ENCODE results near the gene TMEM202. TPM values are rescaled to one million over a fixed set of nuclear protein-coding genes. Genes with fewer than 3 reads are reported as not detected.
"Not testable (repeated sequence)": the region's sequence is repeated elsewhere in the genome, so short reads cannot be mapped to it uniquely, and the experiment has no call there.

Gene TMEM202
- total RNA-seq, 1 donor from 2014 or later, result not detected

DNA sequence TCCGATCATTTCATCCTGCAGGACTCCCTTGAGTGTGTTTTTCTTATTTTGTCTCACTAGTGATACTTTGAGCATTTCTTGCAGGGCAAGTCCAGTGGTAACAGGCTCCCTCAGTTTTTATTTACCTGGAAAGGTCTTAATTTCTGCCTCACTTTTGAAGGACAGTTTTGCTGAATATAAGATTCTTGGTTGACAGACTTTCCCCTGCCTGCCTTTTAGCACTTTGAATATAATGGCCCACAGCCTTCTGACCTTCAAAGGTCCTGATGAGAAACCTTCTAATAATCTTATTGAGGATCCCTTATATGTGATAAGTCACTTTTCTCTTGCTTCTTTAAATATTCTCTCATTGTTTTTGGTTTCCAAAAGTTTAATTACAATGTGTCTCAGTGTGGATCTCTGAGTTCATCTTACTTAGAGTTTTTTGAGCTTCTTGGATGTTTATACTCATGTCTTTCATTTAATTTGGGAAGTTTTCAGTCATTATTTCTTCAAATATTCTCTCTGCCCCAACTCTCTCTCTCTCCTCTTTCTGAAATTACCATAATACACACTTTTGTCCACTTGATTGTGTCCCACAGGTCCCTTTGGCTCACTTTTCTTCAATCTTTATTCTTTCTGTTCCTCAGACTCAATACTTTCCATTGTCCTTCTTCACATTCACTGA, 39.7 kb downstream of the TMEM202 start:
- DNase-seq (ENCODE audit: low read depth), result no peak
- H3K4me3 ChIP-seq (ENCODE audit: low read depth, low read length), result no peak overlapping the region
- no peaks in the 10 kb centered on the region for H3K36me3 ChIP-seq (ENCODE audit: control insufficient read depth, insufficient read depth, low read length)
- H3K27me3 ChIP-seq (ENCODE audit: control insufficient read depth, insufficient read depth, low read length), result no peaks in the 10 kb centered on the region
- no peak for FAIRE-seq
- no peak for TF ChIP-seq CTCF (IDR thresholded peaks at IDR 0.05; ENCODE audit: insufficient read depth, low read length, severe bottlenecking)

DNA sequence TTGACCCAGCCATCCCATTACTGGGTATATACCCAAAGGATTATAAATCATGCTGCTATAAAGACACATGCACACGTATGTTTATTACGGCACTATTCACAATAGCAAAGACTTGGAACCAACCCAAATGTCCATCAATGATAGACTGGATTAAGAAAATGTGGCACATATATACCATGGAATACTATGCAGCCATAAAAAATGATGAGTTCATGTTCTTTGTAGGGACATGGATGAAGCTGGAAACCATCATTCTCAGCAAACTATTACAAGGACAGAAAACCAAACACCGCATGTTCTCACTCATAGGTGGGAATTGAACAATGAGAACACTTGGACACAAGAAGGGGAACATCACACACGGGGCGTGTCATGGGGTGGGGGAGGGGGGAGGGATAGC, 44.7 kb downstream of the TMEM202 start:
- H3K27me3 ChIP-seq (ENCODE audit: control insufficient read depth, insufficient read depth, low read length); DNase-seq (ENCODE audit: low read depth); H3K4me3 ChIP-seq (ENCODE audit: low read depth, low read length); FAIRE-seq; H3K36me3 ChIP-seq (ENCODE audit: control insufficient read depth, insufficient read depth, low read length): not testable (repeated sequence)

DNA sequence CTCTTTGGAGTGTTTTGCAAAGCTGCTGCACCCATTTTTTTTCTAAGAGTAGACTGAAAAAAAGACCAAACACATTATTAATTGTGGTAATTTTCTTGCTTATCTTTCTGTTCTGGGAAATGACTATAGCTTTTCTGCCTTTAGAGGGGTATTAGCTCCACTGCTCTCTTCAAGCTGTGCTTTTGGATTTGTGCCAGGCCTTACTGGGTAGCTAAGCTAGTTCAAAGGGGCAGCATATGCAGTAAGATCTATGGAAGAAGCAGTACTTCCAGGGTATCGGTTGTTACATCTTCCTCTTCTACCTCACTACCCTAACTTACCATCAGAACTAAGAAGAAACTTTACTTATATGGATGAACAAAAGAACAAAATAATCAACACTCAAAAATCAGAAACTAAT, 47.3 kb downstream of the TMEM202 start:
- Histone ChIP-seq H3K36me3 (ENCODE audit: control insufficient read depth, insufficient read depth, low read length) (no peaks in the 10 kb centered on the region), H3K4me3 (ENCODE audit: low read depth, low read length) (no peak overlapping the region), H3K27me3 (ENCODE audit: control insufficient read depth, insufficient read depth, low read length) (no peaks in the 10 kb centered on the region)
- DNase-seq (ENCODE audit: low read depth), result no peak
- TF ChIP-seq CTCF (IDR thresholded peaks at IDR 0.05; ENCODE audit: insufficient read depth, low read length, severe bottlenecking), result no peak
- FAIRE-seq, result no peak

DNA sequence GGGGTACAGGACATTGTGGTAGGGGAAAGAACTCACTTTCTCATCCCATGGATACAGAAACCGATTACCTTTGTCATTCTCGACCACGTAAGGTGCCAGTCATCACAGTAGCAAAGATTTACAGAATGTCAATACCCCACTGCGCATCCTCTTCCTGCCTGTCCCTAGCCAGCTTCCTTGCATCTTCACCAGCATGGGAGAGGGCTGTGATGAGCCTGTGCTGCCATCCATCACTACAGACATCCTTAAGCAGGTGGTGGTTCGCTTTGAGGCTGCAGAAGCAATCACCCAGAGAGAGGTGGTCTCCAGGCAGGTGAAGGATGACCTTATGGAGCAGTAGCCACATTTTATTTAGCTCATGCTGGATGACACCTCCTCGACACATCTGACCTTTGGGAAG, 52.7 kb downstream of the TMEM202 start:
- Histone ChIP-seq H3K4me3 (ENCODE audit: low read depth, low read length) (no peak overlapping the region), H3K27me3 (ENCODE audit: control insufficient read depth, insufficient read depth, low read length) (no peaks in the 10 kb centered on the region), H3K36me3 (ENCODE audit: control insufficient read depth, insufficient read depth, low read length) (no peaks in the 10 kb centered on the region)
- DNase-seq (ENCODE audit: low read depth), result no peak
- no peak for FAIRE-seq
- TF ChIP-seq CTCF (IDR thresholded peaks at IDR 0.05; ENCODE audit: insufficient read depth, low read length, severe bottlenecking), result no peak

DNA sequence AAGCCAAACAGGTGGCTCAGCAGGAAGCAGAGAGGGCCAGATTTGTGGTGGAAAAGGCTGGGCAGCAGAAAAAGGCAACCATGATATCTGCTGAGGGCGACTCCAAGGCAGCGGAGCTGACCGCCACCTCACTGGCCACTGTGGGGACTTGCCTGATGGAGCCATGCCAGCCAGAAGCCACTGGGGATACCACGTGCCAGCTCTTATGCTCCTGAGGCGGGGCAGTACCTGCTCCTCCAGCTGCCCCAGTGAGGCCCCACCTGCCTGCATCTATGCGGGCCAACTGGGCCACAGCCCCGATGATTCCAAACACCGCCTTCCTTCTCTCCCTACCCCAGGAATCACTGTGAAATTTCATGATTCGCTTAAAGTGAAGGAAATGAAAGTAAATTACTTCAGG, 53.1 kb downstream of the TMEM202 start:
- DNase-seq (ENCODE audit: low read depth), result no peak
- no peaks in the 10 kb centered on the region for H3K27me3 ChIP-seq (ENCODE audit: control insufficient read depth, insufficient read depth, low read length)
- H3K36me3 ChIP-seq (ENCODE audit: control insufficient read depth, insufficient read depth, low read length), result no peaks in the 10 kb centered on the region
- TF ChIP-seq CTCF (IDR thresholded peaks at IDR 0.05; ENCODE audit: insufficient read depth, low read length, severe bottlenecking), result no peak
- H3K4me3 ChIP-seq (ENCODE audit: low read depth, low read length), result no peak overlapping the region
- FAIRE-seq, result no peak

- no peaks in the 10 kb centered on the region for H3K27me3 ChIP-seq (ENCODE audit: control insufficient read depth, insufficient read depth, low read length)
- H3K4me3 ChIP-seq (ENCODE audit: low read depth, low read length), result no peak overlapping the region
- FAIRE-seq (no peak), DNase-seq (ENCODE audit: low read depth) (no peak)
- H3K36me3 ChIP-seq (ENCODE audit: control insufficient read depth, insufficient read depth, low read length), result no peaks in the 10 kb centered on the region
- TF ChIP-seq CTCF (IDR thresholded peaks at IDR 0.05; ENCODE audit: insufficient read depth, low read length, severe bottlenecking), result no peak
Measured at GRCh38 chr15:72456684-72457083, 58.6 kb downstream of the TMEM202 start.

Other genes starting within 250 kb of the TMEM202 start
- gene GRAMD2A, start 200.5 kb upstream of the TMEM202 start, total RNA-seq, result 4.6 and 5.5 TPM in 2 replicates
- gene PKM, start 167.1 kb upstream of the TMEM202 start, total RNA-seq, result 1,045 and 1,080 TPM in 2 replicates
- 17.6 and 20.5 TPM in 2 replicates for gene PARP6, start 125.8 kb upstream of the TMEM202 start, total RNA-seq
- gene CELF6, start 78.1 kb upstream of the TMEM202 start, total RNA-seq, result under 0.01 TPM in 1 of 2 replicates, not detected in the other
- 32.3 and 48.7 TPM in 2 replicates for gene HEXA, start 22.3 kb upstream of the TMEM202 start, total RNA-seq
- gene ARIH1, start 76.0 kb downstream of the TMEM202 start, total RNA-seq, result 24.7 and 41.7 TPM in 2 replicates